GM12872 (cell line): ENCODE results near the gene ZFC3H1.

ENCODE experiments used
- TF ChIP-seq, protein P1 (sequence below): IDR thresholded peaks from 3 replicates; pipeline ENCODE4 v1.5.1; 2011; ENCODE audit warnings: low read depth, mild to moderate bottlenecking, low read length, moderate library complexity; ENCODE audit not compliant: insufficient read depth

Gene ZFC3H1

DNA sequence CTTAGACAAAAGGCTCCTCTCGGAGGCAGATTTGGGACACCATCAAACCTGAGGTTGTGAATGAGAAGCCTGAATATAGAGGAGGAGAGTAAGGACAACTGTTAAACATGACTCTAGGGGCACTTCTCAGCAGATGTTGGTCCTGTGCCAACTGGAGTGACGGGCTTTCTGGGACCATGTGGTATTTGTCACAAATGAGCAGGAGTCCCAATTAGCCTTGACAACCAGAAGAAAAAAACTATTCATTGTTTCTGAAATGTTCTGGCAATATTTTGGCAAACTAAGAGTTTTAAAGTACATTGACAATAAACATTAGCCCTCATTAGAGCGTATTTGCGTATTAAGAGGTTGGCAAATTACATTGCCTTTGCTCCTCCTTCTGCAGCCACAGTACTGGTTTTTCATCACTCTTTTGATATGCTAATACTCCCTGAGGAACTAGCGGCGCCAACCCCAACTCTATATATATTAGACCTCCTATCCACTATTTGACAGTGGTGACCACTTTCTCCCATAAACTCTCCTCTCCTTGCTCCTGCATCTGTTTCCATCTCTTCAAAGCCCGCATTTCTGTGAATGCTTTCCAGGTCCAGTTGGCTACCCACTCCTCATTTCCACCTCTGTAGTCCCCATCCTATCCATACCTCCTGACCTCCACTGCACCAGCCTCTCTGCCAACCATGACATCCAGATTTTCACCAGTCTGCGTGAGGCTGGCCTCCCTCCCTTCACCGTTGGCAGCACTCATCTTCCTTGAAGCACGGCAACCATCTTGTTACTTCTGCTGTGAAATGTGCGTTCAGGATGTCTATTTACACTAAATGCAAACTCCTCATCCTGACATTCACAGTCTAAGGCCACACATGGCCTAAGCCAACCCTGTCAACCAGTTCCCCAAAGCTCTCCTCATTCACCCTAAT is 100.7 kb downstream of the ZFC3H1 start:
- TF ChIP-seq, protein P1, sequence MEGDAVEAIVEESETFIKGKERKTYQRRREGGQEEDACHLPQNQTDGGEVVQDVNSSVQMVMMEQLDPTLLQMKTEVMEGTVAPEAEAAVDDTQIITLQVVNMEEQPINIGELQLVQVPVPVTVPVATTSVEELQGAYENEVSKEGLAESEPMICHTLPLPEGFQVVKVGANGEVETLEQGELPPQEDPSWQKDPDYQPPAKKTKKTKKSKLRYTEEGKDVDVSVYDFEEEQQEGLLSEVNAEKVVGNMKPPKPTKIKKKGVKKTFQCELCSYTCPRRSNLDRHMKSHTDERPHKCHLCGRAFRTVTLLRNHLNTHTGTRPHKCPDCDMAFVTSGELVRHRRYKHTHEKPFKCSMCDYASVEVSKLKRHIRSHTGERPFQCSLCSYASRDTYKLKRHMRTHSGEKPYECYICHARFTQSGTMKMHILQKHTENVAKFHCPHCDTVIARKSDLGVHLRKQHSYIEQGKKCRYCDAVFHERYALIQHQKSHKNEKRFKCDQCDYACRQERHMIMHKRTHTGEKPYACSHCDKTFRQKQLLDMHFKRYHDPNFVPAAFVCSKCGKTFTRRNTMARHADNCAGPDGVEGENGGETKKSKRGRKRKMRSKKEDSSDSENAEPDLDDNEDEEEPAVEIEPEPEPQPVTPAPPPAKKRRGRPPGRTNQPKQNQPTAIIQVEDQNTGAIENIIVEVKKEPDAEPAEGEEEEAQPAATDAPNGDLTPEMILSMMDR: no peak
